Rectal smooth muscle tissue (tissue), 1 donor: ENCODE data around the gene PEMT.

Source experiments
- H3K27ac ChIP-seq: one replicate; pipeline ENCODE4 v1.7.0; 2013; ENCODE audit warnings: low read depth, low read length, inconsistent platforms
- H3K27me3 ChIP-seq: one replicate; pipeline ENCODE4 v1.7.0; 2013; ENCODE audit warnings: low read length; ENCODE audit not compliant: control insufficient read depth, insufficient read depth
- H3K36me3 ChIP-seq: one replicate; pipeline ENCODE4 v1.7.0; 2013; ENCODE audit warnings: low read length; ENCODE audit not compliant: control insufficient read depth, insufficient read depth
- H3K4me1 ChIP-seq: one replicate; pipeline ENCODE4 v1.7.0; 2013; ENCODE audit warnings: low read length; ENCODE audit not compliant: control insufficient read depth, insufficient read depth
- H3K4me3 ChIP-seq: one replicate; pipeline ENCODE4 v1.7.0; 2013; ENCODE audit warnings: low read length
- H3K9ac ChIP-seq: one replicate; pipeline ENCODE4 v1.7.0; 2013; ENCODE audit warnings: low read length

The PEMT gene

DNA sequence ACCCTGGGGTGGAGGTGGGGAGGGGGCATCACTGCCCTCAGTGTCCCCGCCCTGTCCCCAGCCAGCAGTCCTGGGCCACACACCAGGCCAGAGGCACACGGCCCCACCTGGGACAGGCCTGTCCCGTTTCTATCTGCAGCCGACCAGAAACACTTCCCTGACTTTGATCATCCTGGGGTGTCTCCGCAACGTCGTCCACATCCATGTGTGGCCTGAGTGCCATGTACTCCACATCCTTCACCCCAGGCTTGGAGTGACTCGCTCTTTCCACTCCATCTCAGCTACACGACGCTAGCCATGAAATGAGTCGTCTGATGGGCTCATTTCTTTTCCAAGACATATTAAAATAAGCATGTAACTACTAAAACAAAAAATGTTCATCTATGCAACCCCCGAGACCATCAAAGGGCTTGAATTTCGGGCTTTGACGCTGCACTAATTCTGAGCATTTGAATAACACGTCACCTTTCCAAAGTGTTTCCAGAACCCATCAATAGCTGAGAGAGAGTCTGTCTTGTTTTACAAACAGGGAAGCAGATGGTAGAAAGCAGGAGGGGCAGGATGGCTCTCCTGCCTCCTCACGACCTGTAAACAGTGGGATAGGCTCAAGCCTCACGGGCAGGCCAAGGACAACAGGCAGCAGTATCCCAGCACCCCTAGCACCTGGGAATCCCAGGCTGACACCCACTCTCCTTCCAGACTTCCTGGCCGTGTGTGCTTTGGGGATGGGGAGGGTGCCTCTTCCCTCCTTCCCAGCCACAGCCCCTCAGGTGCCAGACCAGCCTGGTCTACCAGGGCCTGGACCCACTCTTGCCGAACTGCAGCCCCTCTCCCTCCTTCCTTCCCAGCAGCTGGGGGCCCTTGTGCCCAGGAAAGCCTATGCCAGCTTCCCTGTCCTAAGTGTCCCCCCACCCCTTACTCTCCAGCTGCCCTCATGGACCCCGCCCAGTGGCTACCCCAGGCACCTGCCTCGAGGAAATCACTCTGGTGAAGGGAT lies 75.3 kb downstream of the PEMT start:
- Histone ChIP-seq H3K9ac (no peak overlapping the region), H3K36me3 (no peaks in the 10 kb centered on the region), H3K27me3 (no peaks in the 10 kb centered on the region), H3K27ac (no peak overlapping the region), H3K4me1 (no peaks in the 10 kb centered on the region), H3K4me3 (no peak overlapping the region)

DNA sequence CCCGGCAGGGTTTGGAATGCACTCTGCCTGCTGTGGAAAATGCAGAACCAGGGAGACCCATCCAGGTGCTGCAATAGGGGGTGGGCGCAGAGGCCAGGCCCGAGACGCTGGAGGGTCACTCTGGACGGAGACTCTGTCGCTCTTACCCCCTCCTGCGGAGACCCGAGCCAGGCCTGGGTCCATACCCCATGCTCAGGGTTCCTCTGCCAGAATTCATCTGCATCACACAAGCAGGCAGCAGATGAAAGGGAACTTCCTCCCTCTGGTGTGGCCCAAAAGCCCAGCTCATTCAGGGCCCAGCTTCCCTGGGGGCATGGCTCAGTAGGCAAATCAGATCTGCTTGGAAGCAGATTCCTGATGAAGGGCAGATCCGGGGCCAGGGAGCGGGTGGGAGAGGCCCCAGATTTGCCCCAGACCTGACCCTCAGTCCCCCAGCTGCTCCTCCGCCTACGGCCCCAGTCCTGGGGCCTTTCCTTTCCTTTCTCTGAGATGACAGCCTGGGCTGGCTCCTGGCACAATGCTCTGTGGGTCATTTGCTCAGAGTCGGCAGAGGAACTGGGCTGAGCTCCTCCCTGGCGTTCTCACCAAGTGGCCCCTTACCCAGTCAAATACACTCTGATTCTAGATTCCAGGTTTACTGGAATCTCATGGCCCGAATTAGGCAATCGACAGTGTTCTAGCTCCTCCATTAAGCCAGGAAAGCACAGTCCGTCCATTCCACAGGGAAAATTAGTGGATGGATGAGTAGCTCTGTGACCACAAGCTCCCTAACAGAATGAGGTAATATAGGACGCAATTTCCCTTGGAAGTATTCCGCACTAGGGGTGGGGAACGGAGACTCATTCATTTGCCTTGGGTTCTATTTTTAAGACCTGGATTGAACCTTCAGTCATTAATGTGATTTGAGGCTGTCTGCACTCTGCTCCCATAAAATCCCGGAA lies 76.2 kb downstream of the PEMT start:
- H3K4me1 ChIP-seq = no peaks in the 10 kb centered on the region
- no peaks in the 10 kb centered on the region for H3K27me3 ChIP-seq
- no peak overlapping the region for H3K4me3 ChIP-seq
- no peak overlapping the region for H3K27ac ChIP-seq
- H3K36me3 ChIP-seq = no peaks in the 10 kb centered on the region
- no peak overlapping the region for H3K9ac ChIP-seq

DNA sequence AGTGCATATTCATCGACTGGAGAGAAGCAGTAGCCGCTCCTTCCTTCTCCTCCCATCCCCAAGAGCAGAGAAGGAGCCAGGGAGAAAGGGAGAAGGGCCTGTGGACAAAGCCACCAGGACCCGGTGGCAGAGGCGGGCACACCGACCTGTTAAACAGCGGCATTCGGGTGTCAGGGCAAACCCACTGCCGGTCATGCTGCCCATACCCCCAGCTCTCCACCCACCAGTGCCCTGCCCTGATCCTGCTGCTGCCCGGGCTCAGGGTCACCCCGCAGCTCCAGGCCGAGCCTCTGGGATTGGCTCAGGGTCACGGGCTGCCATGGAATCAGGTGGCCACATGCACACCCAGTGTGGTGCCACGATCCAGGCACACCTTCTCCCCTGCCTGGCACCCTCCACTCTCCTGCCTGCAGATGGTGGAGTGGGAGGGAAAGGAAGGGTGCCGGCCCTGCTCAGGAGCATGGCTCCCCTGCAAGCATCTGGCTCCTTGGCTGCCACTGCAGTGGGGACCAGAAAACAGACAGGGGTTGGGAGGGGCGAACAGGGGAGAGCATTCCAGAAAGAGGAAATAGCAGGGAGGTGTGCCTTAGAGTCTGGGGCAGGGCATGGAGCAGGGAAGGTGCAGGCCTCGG lies 77.0 kb downstream of the PEMT start:
- Histone ChIP-seq H3K27ac (no peak overlapping the region), H3K4me1 (no peaks in the 10 kb centered on the region), H3K36me3 (no peaks in the 10 kb centered on the region), H3K27me3 (no peaks in the 10 kb centered on the region), H3K9ac (no peak overlapping the region), H3K4me3 (no peak overlapping the region)

DNA sequence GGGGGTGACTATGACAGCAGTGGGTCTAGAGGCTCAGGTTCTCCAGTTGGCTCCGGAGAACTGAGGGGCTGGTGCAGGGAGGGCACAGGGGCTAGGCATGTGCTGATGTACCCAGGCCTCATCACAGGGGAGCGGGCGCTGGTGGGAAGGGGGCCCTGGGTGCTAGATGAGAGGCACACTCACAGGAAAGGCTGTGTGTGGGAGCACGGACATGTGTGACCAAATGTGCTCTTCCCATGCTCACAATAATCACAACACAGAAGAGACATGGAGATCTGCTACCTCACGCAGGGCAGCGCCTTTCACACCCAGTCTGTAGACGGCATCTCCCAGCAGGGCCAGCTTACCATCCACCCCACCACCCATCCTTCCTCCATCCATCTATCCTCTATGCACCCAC lies 77.9 kb downstream of the PEMT start:
- H3K4me3 ChIP-seq = no peak overlapping the region
- no peaks in the 10 kb centered on the region for H3K27me3 ChIP-seq
- H3K4me1 ChIP-seq = no peaks in the 10 kb centered on the region
- no peak overlapping the region for H3K27ac ChIP-seq
- no peaks in the 10 kb centered on the region for H3K36me3 ChIP-seq
- no peak overlapping the region for H3K9ac ChIP-seq

DNA sequence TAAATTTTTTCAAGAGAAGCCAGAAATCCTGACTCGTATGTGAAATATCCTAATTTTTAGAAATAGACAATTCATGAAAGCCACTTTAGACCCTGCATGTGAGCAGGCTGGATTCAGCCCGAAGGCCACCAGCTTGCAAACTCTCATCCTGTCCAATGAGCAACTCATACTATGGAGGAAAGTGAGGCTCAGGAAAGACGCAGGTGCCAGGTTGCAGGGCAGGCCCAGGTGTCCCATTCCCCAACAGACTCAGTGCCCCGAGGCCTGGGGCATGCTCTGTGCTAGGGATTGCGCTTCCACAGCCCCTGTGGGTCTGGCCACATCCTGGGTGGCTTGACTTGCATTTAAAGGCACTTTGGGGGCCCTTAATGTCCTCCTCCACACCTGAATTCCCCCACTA lies 78.6 kb downstream of the PEMT start:
- no peaks in the 10 kb centered on the region for H3K4me1 ChIP-seq
- H3K27ac ChIP-seq = no peak overlapping the region
- H3K27me3 ChIP-seq = no peaks in the 10 kb centered on the region
- H3K4me3 ChIP-seq = no peak overlapping the region
- H3K9ac ChIP-seq = no peak overlapping the region
- no peaks in the 10 kb centered on the region for H3K36me3 ChIP-seq

DNA sequence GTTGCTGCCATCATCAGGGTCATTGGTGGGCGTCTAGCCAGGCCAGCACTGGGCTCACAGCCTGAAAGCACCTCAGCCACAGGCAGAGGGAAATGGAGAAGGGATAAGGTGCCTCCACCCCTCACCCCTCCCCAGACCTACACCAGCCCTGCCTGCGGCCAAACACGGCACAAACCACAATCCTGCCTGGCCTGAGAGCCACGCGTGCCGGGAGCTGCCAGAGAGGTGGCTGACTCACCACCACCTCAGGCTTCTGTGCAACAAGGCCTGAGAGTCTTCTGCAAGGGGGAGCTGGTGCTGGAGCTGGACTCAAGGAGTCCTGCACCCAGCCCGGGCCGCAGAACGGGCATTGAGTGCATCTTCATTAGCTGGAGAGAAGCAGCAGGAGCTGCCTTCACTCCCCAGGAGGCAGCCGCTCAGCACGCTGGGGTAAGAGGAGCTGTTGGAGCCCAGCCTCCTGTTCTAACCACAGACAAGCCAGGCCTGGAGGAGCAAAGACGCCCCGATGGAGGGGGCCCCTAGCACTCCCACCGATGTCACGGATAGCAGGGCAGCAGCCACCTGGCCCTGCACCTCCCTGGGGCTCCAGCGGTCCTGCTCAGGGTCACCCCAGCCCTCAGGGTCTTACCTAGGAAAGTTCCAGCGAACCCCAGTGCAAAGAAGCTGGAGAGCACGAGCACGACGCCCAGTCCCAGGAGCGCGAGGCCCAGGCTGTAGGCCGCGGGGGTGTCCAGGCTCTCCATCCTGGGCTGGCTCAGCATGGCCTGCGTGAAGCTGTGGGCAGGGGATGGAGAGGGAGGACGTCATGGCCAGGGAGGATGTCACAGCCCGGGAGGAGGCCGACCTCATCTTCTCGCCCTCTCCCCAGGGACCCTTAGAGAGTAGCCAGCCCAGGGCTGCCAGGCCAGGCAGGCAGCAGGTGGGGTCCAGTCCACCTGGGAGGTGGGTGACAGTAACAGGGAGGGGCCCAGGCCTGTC lies 79.3 kb downstream of the PEMT start:
- Histone ChIP-seq H3K9ac (no peak overlapping the region), H3K36me3 (no peaks in the 10 kb centered on the region), H3K27ac (no peak overlapping the region), H3K27me3 (no peaks in the 10 kb centered on the region), H3K4me3 (no peak overlapping the region), H3K4me1 (no peaks in the 10 kb centered on the region)

DNA sequence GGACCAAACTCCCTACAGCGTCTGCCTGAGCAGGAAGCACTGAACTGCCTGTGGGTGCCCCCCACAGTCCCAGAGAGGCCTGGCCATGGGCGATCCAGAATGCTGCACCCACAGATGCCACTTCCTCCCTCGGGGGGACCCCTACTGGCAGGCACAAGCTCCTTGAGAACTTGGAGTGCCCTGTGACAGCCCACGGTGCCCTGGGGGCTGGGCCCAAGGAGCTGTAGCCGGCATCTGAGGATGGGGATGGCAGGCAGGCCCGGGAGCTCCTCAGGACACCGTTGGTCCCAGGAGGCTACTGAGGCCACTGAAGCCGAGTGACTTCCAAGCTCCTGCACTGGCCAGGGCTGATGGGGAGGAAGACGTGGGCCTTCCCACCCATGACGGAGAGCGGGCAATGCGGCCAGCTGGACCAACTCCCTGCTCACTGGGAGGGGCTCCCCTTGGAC lies 80.2 kb downstream of the PEMT start:
- Histone ChIP-seq H3K36me3 (no peaks in the 10 kb centered on the region), H3K9ac (no peak overlapping the region), H3K4me3 (no peak overlapping the region), H3K27me3 (no peaks in the 10 kb centered on the region), H3K27ac (no peak overlapping the region), H3K4me1 (no peaks in the 10 kb centered on the region)

DNA sequence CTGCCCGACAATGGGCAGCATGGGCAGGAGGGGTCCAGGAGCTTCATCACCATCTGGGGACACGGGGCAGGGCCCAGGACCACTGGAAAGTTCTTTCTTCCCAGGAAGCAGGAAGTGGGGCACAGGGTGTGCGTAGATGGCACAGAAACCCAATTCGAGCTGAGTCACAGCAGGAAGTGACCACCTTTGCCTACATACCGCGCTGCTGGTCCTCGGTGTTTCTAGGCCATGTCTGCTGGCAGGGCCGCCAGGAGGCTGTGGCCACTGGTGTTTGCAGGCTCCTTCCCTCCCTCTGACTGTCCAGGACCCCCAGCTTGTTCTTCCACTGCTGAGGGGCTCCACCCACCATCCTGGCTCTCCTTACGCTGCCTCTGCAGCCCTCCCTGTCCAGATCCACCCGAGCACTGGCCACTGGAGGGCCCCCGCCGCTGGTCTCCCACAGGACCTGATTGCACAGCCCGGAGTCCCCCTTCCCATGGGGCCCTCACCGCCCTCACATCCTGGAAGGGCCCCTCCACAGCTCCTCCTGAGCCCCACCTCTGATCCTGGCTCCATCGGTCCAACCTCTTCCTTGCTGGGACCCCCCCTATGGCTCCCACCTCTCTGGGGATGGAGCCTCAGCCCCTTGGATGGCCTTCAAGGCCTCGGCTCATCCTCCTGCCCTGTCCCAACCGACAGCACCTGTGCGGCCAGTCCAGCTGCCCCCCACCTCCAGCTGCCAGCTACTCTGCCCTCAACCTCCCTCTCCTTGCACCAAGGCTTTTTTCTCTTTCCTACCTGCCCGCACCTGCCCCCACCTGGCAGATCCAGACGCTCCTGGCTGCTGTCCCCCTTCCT lies 80.8 kb downstream of the PEMT start:
- no peaks in the 10 kb centered on the region for H3K4me1 ChIP-seq
- H3K27ac ChIP-seq = no peak overlapping the region
- no peaks in the 10 kb centered on the region for H3K27me3 ChIP-seq
- no peaks in the 10 kb centered on the region for H3K36me3 ChIP-seq
- H3K9ac ChIP-seq = no peak overlapping the region
- no peak overlapping the region for H3K4me3 ChIP-seq

DNA sequence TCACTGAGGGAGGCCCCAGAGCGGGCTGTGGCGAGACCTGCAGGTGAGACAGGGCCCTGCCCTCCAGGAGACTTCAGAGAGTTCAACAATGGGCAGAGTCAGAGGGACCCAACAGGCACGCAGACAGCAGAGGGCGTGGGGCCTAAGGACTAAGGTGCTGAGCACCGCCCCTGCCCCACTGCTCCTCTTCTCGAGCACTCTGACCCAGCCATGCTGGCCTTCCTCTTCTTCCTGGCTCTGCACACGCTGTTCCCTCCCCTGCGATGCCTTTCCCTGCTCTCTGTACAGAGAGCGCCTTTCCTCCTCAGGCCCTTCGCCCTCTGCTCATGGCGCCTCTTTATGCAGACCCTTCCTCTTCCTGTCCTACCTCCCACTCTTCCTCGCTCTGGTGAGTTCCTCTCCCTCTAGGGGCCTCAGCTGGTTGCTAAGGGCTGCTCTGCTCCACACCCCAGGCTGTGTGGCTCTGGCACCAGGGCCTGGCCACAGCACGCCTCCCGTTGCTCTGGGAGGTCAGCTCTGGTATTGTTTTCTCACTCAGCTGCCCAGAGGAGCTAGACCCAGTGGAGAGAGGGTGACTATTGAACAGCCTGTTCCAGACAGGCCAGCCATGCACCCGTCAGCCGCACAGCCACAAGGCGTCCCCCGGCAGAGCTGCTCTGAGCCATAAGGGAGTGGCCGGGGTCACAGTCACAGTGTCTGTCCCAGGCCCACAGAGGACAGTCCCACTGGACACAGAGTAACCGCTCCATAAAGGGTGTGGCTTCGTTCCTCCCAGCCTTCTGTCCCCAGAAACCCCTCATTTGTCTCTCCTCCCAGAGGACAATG lies 81.7 kb downstream of the PEMT start:
- Histone ChIP-seq H3K4me1 (no peaks in the 10 kb centered on the region), H3K27ac (no peak overlapping the region), H3K36me3 (no peaks in the 10 kb centered on the region), H3K4me3 (no peak overlapping the region), H3K9ac (no peak overlapping the region), H3K27me3 (no peaks in the 10 kb centered on the region)
